Measurements from ENCODE around the gene DFFA. TPM values are rescaled to one million over a fixed set of nuclear protein-coding genes. Genes with fewer than 3 reads are reported as not detected.
A peak's percentile ranks its signal among the peaks of the same experiment; 100 is the strongest.

The DFFA gene
- polyA plus RNA-seq, 1 of the 3 experiments (the other 2 are of a cell fraction), result 42.3 TPM

- no peak for TF ChIP-seq GATA2 (CRISPR knock-in tag; IDR thresholded peaks at IDR 0.05)
- no peak for TF ChIP-seq RFX5 (IDR thresholded peaks at IDR 0.05; ENCODE audit: low read length)
- TF ChIP-seq RXRA (IDR thresholded peaks at IDR 0.05; ENCODE audit: borderline replicate concordance, low read depth), result no peak
- TF ChIP-seq CTCF (IDR thresholded peaks at IDR 0.05), result no peak
- no peak for TF ChIP-seq MEF2A (IDR thresholded peaks at IDR 0.05; ENCODE audit: borderline replicate concordance, low read depth)
- TF ChIP-seq TCF12 (IDR thresholded peaks at IDR 0.05), result peak; percentile 80
- TF ChIP-seq EZH2phosphoT487 (IDR thresholded peaks at IDR 0.05; ENCODE audit: borderline replicate concordance, low read depth), result no peak
- no peak for TF ChIP-seq USF2 (IDR thresholded peaks at IDR 0.05; ENCODE audit: borderline replicate concordance, low read depth, low read length)
- no peak for TF ChIP-seq RCOR1 (IDR thresholded peaks at IDR 0.05; ENCODE audit: low read length)
- no peak for TF ChIP-seq MXI1 (IDR thresholded peaks at IDR 0.05; ENCODE audit: low read depth, low read length)
- peak; percentile 20; the same call in 1 of the 2 replicates for TF ChIP-seq SIN3A (IDR thresholded peaks at IDR 0.05; ENCODE audit: borderline replicate concordance, low read depth, low read length)
- TF ChIP-seq TEAD4 (IDR thresholded peaks at IDR 0.05; ENCODE audit: borderline replicate concordance, insufficient read depth), result no peak
- TF ChIP-seq, protein P1, sequence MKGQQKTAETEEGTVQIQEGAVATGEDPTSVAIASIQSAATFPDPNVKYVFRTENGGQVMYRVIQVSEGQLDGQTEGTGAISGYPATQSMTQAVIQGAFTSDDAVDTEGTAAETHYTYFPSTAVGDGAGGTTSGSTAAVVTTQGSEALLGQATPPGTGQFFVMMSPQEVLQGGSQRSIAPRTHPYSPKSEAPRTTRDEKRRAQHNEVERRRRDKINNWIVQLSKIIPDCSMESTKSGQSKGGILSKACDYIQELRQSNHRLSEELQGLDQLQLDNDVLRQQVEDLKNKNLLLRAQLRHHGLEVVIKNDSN (IDR thresholded peaks at IDR 0.05; ENCODE audit: borderline replicate concordance, low read depth), result no peak
- no peak for TF ChIP-seq IRF3 (IDR thresholded peaks at IDR 0.05; ENCODE audit: low read depth, low read length)
- TF ChIP-seq FOXM1 (IDR thresholded peaks at IDR 0.05; ENCODE audit: low read depth), result peak; percentile 91
- TF ChIP-seq FOSL2 (IDR thresholded peaks at IDR 0.05; ENCODE audit: borderline replicate concordance, low read depth), result peak; percentile 92
- no peak for TF ChIP-seq ELF1 (IDR thresholded peaks at IDR 0.05)
- TF ChIP-seq POLR2AphosphoS5 (IDR thresholded peaks at IDR 0.05; ENCODE audit: low read depth, low read length), result no peak; the same call in 1 of the 2 replicates
- peak; percentile 87 for TF ChIP-seq JUND (IDR thresholded peaks at IDR 0.05)
- 0 out of 2 replicates have a peak, but pooled peaks have one; percentile 24 for TF ChIP-seq YY1 (IDR thresholded peaks at IDR 0.05; ENCODE audit: low read depth)
- no peak; the same call in 1 of the 2 replicates for TF ChIP-seq RAD21 (IDR thresholded peaks at IDR 0.05; ENCODE audit: low read length)
- no peak for TF ChIP-seq NRF1 (IDR thresholded peaks at IDR 0.05; ENCODE audit: low read depth, low read length)
- peak in 1 of 2 experiments; percentile 62; a peak in 2 of 4 replicates for TF ChIP-seq EP300 (IDR thresholded peaks at IDR 0.05; ENCODE audit: borderline replicate concordance in 1 of 2, low read depth in 1 of 2, low read length in 1 of 2)
- TF ChIP-seq, protein P2, sequence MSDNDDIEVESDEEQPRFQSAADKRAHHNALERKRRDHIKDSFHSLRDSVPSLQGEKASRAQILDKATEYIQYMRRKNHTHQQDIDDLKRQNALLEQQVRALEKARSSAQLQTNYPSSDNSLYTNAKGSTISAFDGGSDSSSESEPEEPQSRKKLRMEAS (IDR thresholded peaks at IDR 0.05; ENCODE audit: low read depth), result no peak
Observed at GRCh38 chr1:10510520-10511493, 38.5 kb upstream of the DFFA start (continued).

Measured in SK-N-SH (cell line).